Ovary (tissue), 3 donors: ENCODE results near the gene HUNK.

ENCODE experiments used
- CTCF ChIP-seq, 3 donors: fragments of 450-650 bp in 2 of 3; fragments of 200-600 bp in 1 of 3; IDR thresholded peaks; one replicate each; pipeline versions ENCODE4 v1.5.1 to v1.8.0; 2016 to 2022; ENCODE audit warnings: antibody characterized with exemption in 3 of 3, mild to moderate bottlenecking in 1 of 3
- POLR2A ChIP-seq: fragments of 450-650 bp; IDR thresholded peaks from one replicate; pipeline ENCODE4 v1.6.1; 2017; ENCODE audit warnings: antibody characterized with exemption, mild to moderate bottlenecking, moderate library complexity
- donor health status: DM: no; HTN: no; CAD: no.

GRCh38 chr21:31910074-31910470, 37.3 kb downstream of the HUNK start:
- TF ChIP-seq CTCF (IDR thresholded peaks at IDR 0.05): no peak
- TF ChIP-seq POLR2A: no peak
